Measurements from ENCODE around the gene CLTA. TPM values are rescaled to one million over a fixed set of nuclear protein-coding genes. Genes with fewer than 3 reads are reported as not detected.

CLTA gene
- total RNA-seq, 4 donors from 2014 or later: 48.4 to 86.7 (median 69.0) TPM

- in situ Hi-C loops (cut with MboI; ENCODE audit: low sequenced_read_pairs in 4 of 4): no loop called here
- Histone ChIP-seq H3K27me3 (no peaks in the 10 kb centered on the region), H3K27ac (peak overlapping the region; percentile 40 to 62 (median 58)), H3K4me1 (peaks cover 54% of the 10 kb centered on the region in 2 donors), H3K4me3 (no peak overlapping the region), H3K36me3 (peaks cover 0 to 43% of the 10 kb centered on the region in 2 donors), H3K9me3 (no peaks in the 10 kb centered on the region)
- no peak for ATAC-seq
- TF ChIP-seq POLR2A (IDR thresholded peaks at IDR 0.05): no peak
- no peak for TF ChIP-seq CTCF (IDR thresholded peaks at IDR 0.05 in 4 of 5, conservative IDR thresholded peaks at IDR 0.05 in 1 of 5)
- intact Hi-C loops (cut with DNase I; ENCODE audit: low total_unique reads): no loop called here
- DNase-seq: no peak
Observed at GRCh38 chr9:36208521-36209253, 18.0 kb downstream of the CLTA start.

GRCh38 chr9:36210722-36211121 lies 20.0 kb downstream of the CLTA start:
- Histone ChIP-seq H3K36me3 (peaks cover 0 to 22% of the 10 kb centered on the region in 2 donors), H3K4me1 (peaks cover 66 to 74% of the 10 kb centered on the region in 2 donors), H3K27ac (peak overlapping the region in 2 of 4 donors; percentile 5 to 13), H3K9me3 (no peaks in the 10 kb centered on the region), H3K27me3 (no peaks in the 10 kb centered on the region), H3K4me3 (no peak overlapping the region)
- DNase-seq (no peak), ATAC-seq (no peak)
- intact Hi-C loops (cut with DNase I; ENCODE audit: low total_unique reads): no loop called here
- no peak for TF ChIP-seq POLR2A (IDR thresholded peaks at IDR 0.05)
- no peak for TF ChIP-seq CTCF (IDR thresholded peaks at IDR 0.05 in 4 of 5, conservative IDR thresholded peaks at IDR 0.05 in 1 of 5)
- in situ Hi-C loops (cut with MboI; ENCODE audit: low sequenced_read_pairs in 4 of 4): no loop called here

GRCh38 chr9:36211510-36211909 lies 20.8 kb downstream of the CLTA start:
- peaks cover 70 to 77% of the 10 kb centered on the region in 2 donors for H3K4me1 ChIP-seq
- intact Hi-C loops (cut with DNase I; ENCODE audit: low total_unique reads): no loop called here
- no peak for DNase-seq
- H3K4me3 ChIP-seq: no peak overlapping the region
- peaks cover 0 to 21% of the 10 kb centered on the region in 2 donors for H3K36me3 ChIP-seq
- no peaks in the 10 kb centered on the region for H3K9me3 ChIP-seq
- ATAC-seq: no peak
- TF ChIP-seq CTCF (IDR thresholded peaks at IDR 0.05 in 4 of 5, conservative IDR thresholded peaks at IDR 0.05 in 1 of 5): no peak
- in situ Hi-C loops (cut with MboI; ENCODE audit: low sequenced_read_pairs in 4 of 4): no loop called here
- H3K27ac ChIP-seq: peak overlapping the region in 2 of 4 donors; percentile 5 to 22
- H3K27me3 ChIP-seq: no peaks in the 10 kb centered on the region

- H3K9me3 ChIP-seq: no peaks in the 10 kb centered on the region
- intact Hi-C loops (cut with DNase I; ENCODE audit: low total_unique reads): no loop called here
- in situ Hi-C loops (cut with MboI; ENCODE audit: low sequenced_read_pairs in 4 of 4): no loop called here
- TF ChIP-seq CTCF (IDR thresholded peaks at IDR 0.05 in 4 of 5, conservative IDR thresholded peaks at IDR 0.05 in 1 of 5) (no peak), POLR2A (IDR thresholded peaks at IDR 0.05) (no peak)
- DNase-seq (no peak), ATAC-seq (no peak)
- peaks cover 0 to 33% of the 10 kb centered on the region in 2 donors for H3K36me3 ChIP-seq
- H3K27ac ChIP-seq: peak overlapping the region in 2 of 4 donors; percentile 12 to 49
- H3K27me3 ChIP-seq: no peaks in the 10 kb centered on the region
- peaks cover 60 to 62% of the 10 kb centered on the region in 2 donors for H3K4me1 ChIP-seq
- no peak overlapping the region for H3K4me3 ChIP-seq
Observed at GRCh38 chr9:36213387-36213786, 22.7 kb downstream of the CLTA start.
